Measurements from ENCODE around the gene SCAI. TPM values are rescaled to one million over a fixed set of nuclear protein-coding genes. Genes with fewer than 3 reads are reported as not detected.
A peak's percentile ranks its signal among the peaks of the same experiment; 100 is the strongest.

SCAI gene
- total and polyA plus RNA-seq, 2 of the 4 experiments (the other 2 are of a cell fraction), result 3.6 to 14.5 TPM

DNA sequence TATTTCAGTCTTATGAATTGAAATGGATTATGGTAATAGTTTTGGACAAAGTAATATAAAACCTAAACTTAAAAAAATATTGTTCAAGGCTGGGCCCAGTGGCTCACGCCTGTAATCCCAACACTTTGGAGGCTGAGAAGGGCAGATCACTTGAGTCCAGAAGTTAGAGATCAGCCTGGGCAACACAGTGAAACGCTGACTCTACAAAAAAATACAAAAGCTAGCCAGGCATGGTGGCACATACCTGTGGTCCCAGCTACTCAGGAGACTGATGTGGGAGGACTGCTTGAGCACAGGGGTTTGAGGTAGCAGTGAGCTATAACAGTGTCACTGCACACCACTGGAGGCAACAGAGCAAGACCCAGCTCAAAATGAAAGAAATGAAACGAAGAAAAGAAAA, 81.9 kb downstream of the SCAI start:
- Histone ChIP-seq H2AK9ac (replicated peaks; ENCODE audit: low read depth, low read length, poor library complexity) (no peak overlapping the region), H3K4ac (ENCODE audit: low read depth, low read length) (no peak overlapping the region), H2BK5ac (ENCODE audit: low read depth, low read length, poor library complexity, severe bottlenecking) (no peak overlapping the region), H4K8ac (ENCODE audit: low read depth in 2 of 2, low read length in 2 of 2) (no peak overlapping the region), H3K9me3 (ENCODE audit: control insufficient read depth, insufficient read depth, low read length) (no peaks in the 10 kb centered on the region), H3K27ac (ENCODE audit: insufficient read depth, low read length) (no peak overlapping the region), H3K27me3 (ENCODE audit: control insufficient read depth, insufficient read depth, low read length) (no peaks in the 10 kb centered on the region), H3K14ac (replicated peaks; ENCODE audit: low read depth, low read length) (no peak overlapping the region), H2AK5ac (ENCODE audit: low read depth, low read length) (no peak overlapping the region), H3K9ac (ENCODE audit: low read depth, low read length) (no peak overlapping the region), H3K79me1 (ENCODE audit: low read depth in 1 of 2, low read length in 2 of 2) (peaks cover 0 to 3% of the 10 kb centered on the region in 2 experiments; a peak in 1 of 4 replicates), H3K4me1 (ENCODE audit: control insufficient read depth, insufficient read depth, low read length) (no peaks in the 10 kb centered on the region), H3K18ac (ENCODE audit: low read depth, low read length) (no peak overlapping the region), H2BK120ac (ENCODE audit: low read depth, low read length) (no peak overlapping the region), H2BK15ac (ENCODE audit: low read depth, low read length) (no peak overlapping the region), H3K23ac (ENCODE audit: low read depth, low read length) (no peak overlapping the region), H4K91ac (ENCODE audit: insufficient read depth, low read depth, low read length) (no peak overlapping the region), H4K20me1 (ENCODE audit: insufficient read depth, low read length) (no peaks in the 10 kb centered on the region), H3K4me3 (ENCODE audit: insufficient read depth, low read depth, low read length) (no peak overlapping the region), H3K4me2 (ENCODE audit: low read depth, low read length) (no peak overlapping the region), H3K9me1 (ENCODE audit: insufficient read depth, low read length) (no peaks in the 10 kb centered on the region), H4K5ac (ENCODE audit: low read depth, low read length) (no peak overlapping the region), H2BK20ac (ENCODE audit: low read depth, low read length) (no peak overlapping the region), H2AFZ (replicated peaks; ENCODE audit: low read length, poor library complexity) (no peak overlapping the region), H3K56ac (ENCODE audit: extremely low read depth, insufficient read depth, low read length) (no peak overlapping the region), H3K36me3 (ENCODE audit: control insufficient read depth, insufficient read depth, low read length) (no peaks in the 10 kb centered on the region)
- no TSS peak for BruUV-seq (replicated peaks)
- DNase-seq (no peak), ATAC-seq (ENCODE audit: low read depth) (no peak)
- dilution Hi-C loops (cut with HindIII; ENCODE audit: low sequenced_read_pairs, unreplicated experiment) (no loop called here), intact Hi-C loops (cut with micrococcal nuclease) (no loop called here), in situ Hi-C loops (cut with MboI; ENCODE audit: low sequenced_read_pairs) (no loop called here)
- 100% methylated on average over 1 of the region's 3 CpGs; no CpG with 5 or more reads in 1 of the 2 experiments for WGBS, 2 experiments (ENCODE audit: extremely low coverage in 2 of 2, insufficient read length in 1 of 2)
- ChIA-PET POLR2A (ENCODE audit: unreplicated experiment) (no interaction called here), CTCF (interaction anchor here (1.4 kb wide), 1 partner anchor 40 kb away, joined by 3 read pairs; no protein-coding TSS in a partner anchor)
- no peak for TF ChIP-seq NFE2L2 (IDR thresholded peaks at IDR 0.05; ENCODE audit: low read depth, low read length)
- TF ChIP-seq MAFK (IDR thresholded peaks at IDR 0.05; ENCODE audit: low read depth, low read length), result peak; percentile 85
